SK-N-MC (cell line): Measurements from ENCODE around the gene RND2.
"Not testable (repeated sequence)": the region's sequence is repeated elsewhere in the genome, so short reads cannot be mapped to it uniquely, and the experiment has no call there.

Source experiments
- EZH2 ChIP-seq: fragments of 200-600 bp; sonication (generic); IDR thresholded peaks from one replicate; pipeline ENCODE4 v1.6.1; 2017; ENCODE audit warnings: antibody characterized with exemption
- FOXP2 ChIP-seq: optimal IDR thresholded peaks from 2 replicates; pipeline ENCODE3; 2011; ENCODE audit warnings: mild to moderate bottlenecking, moderate library complexity; ENCODE audit not compliant: insufficient read depth; ENCODE audit errors: extremely low read length, control extremely low read depth
- POLR2AphosphoS5 ChIP-seq: IDR thresholded peaks from 2 replicates; pipeline ENCODE4 v1.6.1; 2012; ENCODE audit warnings: mild to moderate bottlenecking, low read depth, low read length, borderline replicate concordance

DNA sequence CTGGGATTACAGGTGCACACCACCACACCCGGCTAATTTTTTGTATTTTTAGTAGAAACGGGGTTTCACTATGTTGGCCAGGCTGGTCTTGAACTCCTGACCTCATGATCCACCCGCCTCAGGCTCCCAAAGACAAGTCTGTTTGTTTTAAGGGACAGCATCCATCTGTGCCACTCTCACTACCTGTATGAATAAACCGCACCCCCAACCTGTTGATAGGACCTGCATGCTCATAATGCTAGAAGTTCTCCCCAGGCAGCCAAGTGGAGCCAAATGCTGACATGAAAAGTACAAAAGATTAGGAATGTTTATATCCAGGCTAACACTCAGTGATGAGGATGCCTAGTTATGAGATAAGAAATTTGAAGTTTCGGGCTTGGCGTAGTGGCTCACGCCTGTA lies 28.0 kb downstream of the RND2 start:
- TF ChIP-seq EZH2, POLR2AphosphoS5, FOXP2: not testable (repeated sequence)
